GM12878 (cell line): Measurements from ENCODE around the gene OPTC. TPM values are rescaled to one million over a fixed set of nuclear protein-coding genes. Genes with fewer than 3 reads are reported as not detected.

Experiments
- CEBPB ChIP-seq, 2 experiments: fragments of 150-350 bp in 1 of 2; IDR thresholded peaks; 2 replicates each; pipeline ENCODE4 v1.6.1; 2012 to 2014; ENCODE audit warnings: low read depth in 2 of 2, low read length in 2 of 2, borderline replicate concordance in 1 of 2, inconsistent platforms in 1 of 2
- PML ChIP-seq: IDR thresholded peaks from 2 replicates; pipeline ENCODE4 v1.6.1; 2012; ENCODE audit warnings: low read length, inconsistent platforms
- POLR2A ChIP-seq: IDR thresholded peaks from 2 replicates; pipeline ENCODE4 v1.6.1; 2011; ENCODE audit warnings: low read depth, mild to moderate bottlenecking, low read length
- RFX5 ChIP-seq: IDR thresholded peaks from 2 replicates; pipeline ENCODE4 v1.6.1; 2011; ENCODE audit warnings: low read depth, low read length, improper control_type of control experiment
- SIX5 ChIP-seq: IDR thresholded peaks from 2 replicates; pipeline ENCODE4 v1.6.1; 2011; ENCODE audit warnings: mild to moderate bottlenecking, low read depth, low read length, moderate library complexity; ENCODE audit not compliant: severe bottlenecking
- ZBTB4 ChIP-seq: fragments of 450-650 bp; formaldehyde crosslinking; IDR thresholded peaks from 2 replicates; pipeline ENCODE4 v1.4.0; 2022; ENCODE audit warnings: mild to moderate bottlenecking, moderate library complexity
- polyA plus RNA-seq, 11 experiments: library from polyadenylated mRNA; depleted of rRNA in 4 of 11; unstranded in 6 of 11; stranded (reverse) in 5 of 11; fragments of >200 nt; fragmentation: Nextera tagmentation in 4 of 11; fragmentation: Illumina TruSeq in 1 of 11; extraction: Ambion mirVana in 4 of 11; extraction: Trizol in 1 of 11; gene quantifications; 1 replicate in 1 of 11; 2 replicates in 10 of 11; pipeline versions ENCODE4 v1.2.1 to v1.2.3, GENCODE V29; 2011 to 2016; ENCODE audit warnings: inconsistent platforms in 2 of 11, missing spikeins in 2 of 11, low read depth in 1 of 11
- total RNA-seq, 4 experiments: library from RNA; depleted of rRNA in 3 of 4; stranded (reverse); fragments of >200 nt in 3 of 4; fragmentation: Illumina TruSeq in 1 of 4; extraction: Trizol in 1 of 4; gene quantifications; 2 replicates each; pipeline versions ENCODE4 v1.2.1 to v1.2.3, GENCODE V29; 2013 to 2021
- TF ChIP-seq, protein P1 (sequence below): fragments of 450-650 bp; formaldehyde crosslinking; IDR thresholded peaks from 2 replicates; pipeline ENCODE4 v1.5.0; 2022; ENCODE audit warnings: mild to moderate bottlenecking, missing genetic modification characterization

Gene OPTC
- total and polyA plus RNA-seq, 10 of the 15 experiments (the other 5 are each of a cell fraction or from before 2014, with no cell fraction given), result not detected

GRCh38 chr1:203506858-203507626 is 13.1 kb downstream of the OPTC start (continued):
- TF ChIP-seq, protein P1, sequence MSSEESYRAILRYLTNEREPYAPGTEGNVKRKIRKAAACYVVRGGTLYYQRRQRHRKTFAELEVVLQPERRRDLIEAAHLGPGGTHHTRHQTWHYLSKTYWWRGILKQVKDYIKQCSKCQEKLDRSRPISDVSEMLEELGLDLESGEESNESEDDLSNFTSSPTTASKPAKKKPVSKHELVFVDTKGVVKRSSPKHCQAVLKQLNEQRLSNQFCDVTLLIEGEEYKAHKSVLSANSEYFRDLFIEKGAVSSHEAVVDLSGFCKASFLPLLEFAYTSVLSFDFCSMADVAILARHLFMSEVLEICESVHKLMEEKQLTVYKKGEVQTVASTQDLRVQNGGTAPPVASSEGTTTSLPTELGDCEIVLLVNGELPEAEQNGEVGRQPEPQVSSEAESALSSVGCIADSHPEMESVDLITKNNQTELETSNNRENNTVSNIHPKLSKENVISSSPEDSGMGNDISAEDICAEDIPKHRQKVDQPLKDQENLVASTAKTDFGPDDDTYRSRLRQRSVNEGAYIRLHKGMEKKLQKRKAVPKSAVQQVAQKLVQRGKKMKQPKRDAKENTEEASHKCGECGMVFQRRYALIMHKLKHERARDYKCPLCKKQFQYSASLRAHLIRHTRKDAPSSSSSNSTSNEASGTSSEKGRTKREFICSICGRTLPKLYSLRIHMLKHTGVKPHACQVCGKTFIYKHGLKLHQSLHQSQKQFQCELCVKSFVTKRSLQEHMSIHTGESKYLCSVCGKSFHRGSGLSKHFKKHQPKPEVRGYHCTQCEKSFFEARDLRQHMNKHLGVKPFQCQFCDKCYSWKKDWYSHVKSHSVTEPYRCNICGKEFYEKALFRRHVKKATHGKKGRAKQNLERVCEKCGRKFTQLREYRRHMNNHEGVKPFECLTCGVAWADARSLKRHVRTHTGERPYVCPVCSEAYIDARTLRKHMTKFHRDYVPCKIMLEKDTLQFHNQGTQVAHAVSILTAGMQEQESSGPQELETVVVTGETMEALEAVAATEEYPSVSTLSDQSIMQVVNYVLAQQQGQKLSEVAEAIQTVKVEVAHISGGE, result no peak
- TF ChIP-seq ZBTB4 (CRISPR knock-in tag), result no peak
- no peak for TF ChIP-seq POLR2A
- TF ChIP-seq PML, result no peak
- TF ChIP-seq CEBPB (IDR thresholded peaks at IDR 0.05; ENCODE audit: borderline replicate concordance in 1 of 2, low read depth in 2 of 2, low read length in 2 of 2), result no peak
- no peak for TF ChIP-seq RFX5
- TF ChIP-seq SIX5, result no peak
